IgD-negative memory B cell (primary cell): ENCODE results near the gene CCDC91. TPM values are rescaled to one million over a fixed set of nuclear protein-coding genes. Genes with fewer than 3 reads are reported as not detected.
A peak's percentile ranks its signal among the peaks of the same experiment; 100 is the strongest.
"Not testable (repeated sequence)": the region's sequence is repeated elsewhere in the genome, so short reads cannot be mapped to it uniquely, and the experiment has no call there.

Experiments used
- H3K27ac Mint-ChIP-seq, 3 donors: one replicate each; pipeline ENCODE4 v1.8.0; 2020 to 2022; ENCODE audit warnings: mild to moderate bottlenecking in 3 of 3, mixed read lengths in 3 of 3, moderate library complexity in 1 of 3
- H3K27me3 Mint-ChIP-seq: one replicate; pipeline ENCODE4 v1.8.0; 2021; ENCODE audit warnings: mixed read lengths
- H3K36me3 Mint-ChIP-seq: one replicate; pipeline ENCODE4 v1.8.0; 2020; ENCODE audit warnings: mild to moderate bottlenecking, mixed read lengths
- H3K4me1 Mint-ChIP-seq, 3 donors: one replicate each; pipeline ENCODE4 v1.8.0; 2020 to 2022; ENCODE audit warnings: mixed read lengths in 3 of 3, mild to moderate bottlenecking in 1 of 3
- H3K4me3 Mint-ChIP-seq, 4 donors: one replicate each; pipeline ENCODE4 v1.8.0; 2020 to 2022; ENCODE audit warnings: mild to moderate bottlenecking in 4 of 4, mixed read lengths in 4 of 4, moderate library complexity in 3 of 4
- H3K9me3 Mint-ChIP-seq, 3 donors: one replicate each; pipeline ENCODE4 v1.8.0; 2020 to 2021; ENCODE audit warnings: mixed read lengths in 3 of 3, mild to moderate bottlenecking in 1 of 3
- polyA plus RNA-seq: library from polyadenylated mRNA; unstranded; fragments of 300-500 nt; fragmentation: Illumina TruSeq; gene quantifications from one replicate; pipeline ENCODE4 v1.2.3, GENCODE V29; 2021

Gene CCDC91
- polyA plus RNA-seq, 1 donor from 2014 or later = 67.5 TPM

DNA sequence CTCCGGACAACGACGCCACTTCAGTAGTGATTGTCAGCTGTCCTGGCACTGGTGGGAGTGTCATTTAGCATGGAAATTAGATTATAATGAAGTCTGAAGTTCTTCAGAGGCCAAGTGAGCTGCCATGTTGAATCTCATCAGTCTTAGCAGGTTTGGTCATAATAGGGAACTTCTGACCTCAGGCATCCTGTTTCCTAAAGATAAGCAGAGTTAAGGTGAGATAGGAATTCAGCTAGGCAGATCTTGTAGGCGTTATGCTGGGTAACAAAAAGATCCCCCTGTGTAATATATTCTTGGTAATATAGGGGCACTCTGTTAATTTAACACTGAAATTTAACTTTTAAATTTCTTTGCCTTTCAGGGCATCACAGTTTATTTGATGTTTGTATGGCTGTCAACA is 137.5 kb downstream of the CCDC91 start:
- Mint-ChIP-seq H3K36me3 (peaks cover 17% of the 10 kb centered on the region), H3K27me3 (no peaks in the 10 kb centered on the region), H3K27ac (no peak overlapping the region), H3K4me1 (no peaks in the 10 kb centered on the region), H3K4me3 (no peak overlapping the region), H3K9me3 (no peaks in the 10 kb centered on the region)

GRCh38 chr12:28328967-28329366 is 138.7 kb downstream of the CCDC91 start:
- no peaks in the 10 kb centered on the region for H3K4me1 Mint-ChIP-seq
- peaks cover 17% of the 10 kb centered on the region for H3K36me3 Mint-ChIP-seq

DNA sequence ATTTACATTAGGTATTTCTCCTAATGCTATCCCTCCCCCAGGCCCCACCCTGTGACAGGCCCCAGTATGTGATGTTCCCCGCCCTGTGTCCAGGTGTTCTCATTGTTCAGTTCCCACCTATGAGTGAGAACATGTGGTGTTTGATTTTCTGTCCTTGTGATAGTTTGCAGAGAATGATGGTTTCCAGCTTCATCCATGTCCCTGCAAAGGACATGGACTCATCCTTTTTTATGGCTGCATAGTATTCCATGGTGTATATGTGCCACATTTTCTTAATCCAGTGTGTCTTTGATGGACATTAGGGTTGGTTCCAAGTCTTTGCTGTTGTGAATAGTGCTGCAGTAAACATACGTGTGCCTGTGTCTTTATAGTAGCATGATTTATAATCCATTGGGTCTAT is 139.5 kb downstream of the CCDC91 start:
- H3K4me3 Mint-ChIP-seq, H3K4me1 Mint-ChIP-seq, H3K27ac Mint-ChIP-seq, H3K27me3 Mint-ChIP-seq, H3K9me3 Mint-ChIP-seq: not testable (repeated sequence)
- peaks cover 17% of the 10 kb centered on the region for H3K36me3 Mint-ChIP-seq

More at GRCh38 chr12:28328967-28329366, 138.7 kb downstream of the CCDC91 start:
- Mint-ChIP-seq H3K4me3 (no peak overlapping the region), H3K9me3 (no peaks in the 10 kb centered on the region), H3K27ac (no peak overlapping the region), H3K27me3 (no peaks in the 10 kb centered on the region)

- not testable (repeated sequence) for H3K27me3 Mint-ChIP-seq, H3K9me3 Mint-ChIP-seq, H3K4me3 Mint-ChIP-seq, H3K4me1 Mint-ChIP-seq
- Mint-ChIP-seq H3K36me3 (peaks cover 17% of the 10 kb centered on the region), H3K27ac (peak overlapping the region in 1 of 3 donors; percentile 67)
Measured at GRCh38 chr12:28330232-28330631, 140.0 kb downstream of the CCDC91 start.

DNA sequence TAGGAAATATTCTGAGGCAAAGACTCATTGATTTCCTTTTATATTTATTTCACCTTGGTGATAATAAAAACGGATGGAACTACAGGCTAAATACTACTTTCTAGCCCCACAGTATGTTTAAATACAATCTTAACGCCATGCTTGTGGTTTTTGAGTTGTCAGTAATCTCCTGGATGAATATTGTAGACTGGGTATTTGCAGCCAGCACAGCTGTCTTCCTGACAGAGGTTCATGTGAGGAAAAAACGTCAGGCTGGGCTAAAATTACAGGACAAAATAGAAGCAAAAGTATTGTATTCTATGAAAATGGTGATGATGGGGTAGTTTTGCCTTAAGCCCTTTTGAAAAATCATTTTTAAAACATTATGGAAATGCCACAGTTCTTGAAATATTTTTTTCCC is 140.9 kb downstream of the CCDC91 start:
- Mint-ChIP-seq H3K36me3 (peaks cover 17% of the 10 kb centered on the region), H3K4me1 (no peaks in the 10 kb centered on the region), H3K9me3 (no peaks in the 10 kb centered on the region), H3K27ac (no peak overlapping the region), H3K27me3 (no peaks in the 10 kb centered on the region), H3K4me3 (no peak overlapping the region)

DNA sequence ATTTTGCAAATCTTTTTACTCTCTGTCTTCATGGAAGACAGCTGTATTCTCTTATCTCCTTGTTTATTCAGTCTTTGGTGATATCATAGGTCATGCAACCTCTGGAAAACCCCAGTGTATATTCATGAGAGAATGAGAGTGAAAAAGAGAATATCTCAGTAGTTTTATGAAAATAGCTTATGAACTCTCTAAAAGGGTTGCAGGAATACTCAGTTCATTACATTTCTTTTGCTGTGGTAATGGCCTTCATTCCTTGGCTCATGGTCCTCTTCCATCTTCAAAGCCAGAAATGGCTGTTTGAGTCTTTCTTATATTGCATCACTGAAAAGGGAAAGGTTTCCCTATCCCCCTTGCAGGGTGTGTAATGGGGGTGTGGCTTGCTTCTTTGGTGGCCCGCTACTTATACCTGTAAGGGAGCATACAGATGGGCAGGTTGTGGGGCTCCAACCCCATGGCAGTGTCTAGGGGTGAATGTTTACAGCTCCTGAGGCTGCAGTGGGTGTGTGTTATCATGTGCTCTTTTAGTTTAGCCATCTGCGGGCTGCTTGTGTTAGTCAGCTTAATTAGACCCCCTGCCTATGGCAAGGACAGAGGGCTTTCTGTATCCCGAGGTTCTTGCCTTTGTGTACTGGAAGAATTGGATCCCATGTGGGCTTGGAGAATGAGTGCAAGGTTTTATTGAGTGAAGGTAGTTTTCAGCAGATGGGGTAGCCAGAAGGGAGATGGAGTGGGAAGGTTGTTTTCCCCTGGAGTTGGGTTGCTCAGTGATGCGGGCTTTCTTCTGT is 150.2 kb downstream of the CCDC91 start:
- Mint-ChIP-seq H3K4me1 (peaks cover 0 to 4% (median 3%) of the 10 kb centered on the region in 3 donors), H3K27ac (peak overlapping the region in 1 of 3 donors; percentile 8), H3K4me3 (no peak overlapping the region), H3K27me3 (no peaks in the 10 kb centered on the region), H3K9me3 (no peaks in the 10 kb centered on the region), H3K36me3 (peaks cover 13% of the 10 kb centered on the region)

- no peaks in the 10 kb centered on the region for H3K9me3 Mint-ChIP-seq
- H3K4me3 Mint-ChIP-seq = no peak overlapping the region
- peaks cover 0 to 4% (median 0%) of the 10 kb centered on the region in 3 donors for H3K4me1 Mint-ChIP-seq
- peaks cover 20% of the 10 kb centered on the region for H3K36me3 Mint-ChIP-seq
- H3K27me3 Mint-ChIP-seq = no peaks in the 10 kb centered on the region
- no peak overlapping the region for H3K27ac Mint-ChIP-seq
Measured at GRCh38 chr12:28343713-28344112, 153.5 kb downstream of the CCDC91 start.

DNA sequence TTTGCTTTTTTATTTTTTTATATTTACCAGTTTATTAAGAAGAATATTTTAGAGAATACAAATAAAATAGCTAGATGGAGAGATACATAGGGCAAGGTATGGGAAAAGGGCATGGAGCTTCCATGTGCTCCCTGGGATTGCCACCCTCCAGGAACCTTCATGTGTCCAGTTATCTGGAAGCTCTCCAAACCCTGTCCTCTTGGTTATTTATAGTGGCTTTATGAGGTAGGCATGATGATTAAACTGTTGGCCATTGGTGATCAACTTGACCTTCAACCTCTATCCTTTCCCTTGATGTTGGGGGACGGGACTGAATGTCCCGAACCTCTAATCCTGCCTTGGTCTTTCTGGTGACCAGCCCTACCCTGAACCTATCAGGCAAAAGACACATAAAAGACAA is 156.3 kb downstream of the CCDC91 start:
- H3K4me1 Mint-ChIP-seq = peaks cover 0 to 4% (median 0%) of the 10 kb centered on the region in 3 donors
- no peak overlapping the region for H3K27ac Mint-ChIP-seq
- no peaks in the 10 kb centered on the region for H3K27me3 Mint-ChIP-seq
- H3K9me3 Mint-ChIP-seq = peaks cover 0 to under 1% (median 0%) of the 10 kb centered on the region in 3 donors
- peaks cover 25% of the 10 kb centered on the region for H3K36me3 Mint-ChIP-seq
- H3K4me3 Mint-ChIP-seq = no peak overlapping the region

GRCh38 chr12:28349196-28349595 is 158.9 kb downstream of the CCDC91 start:
- peaks cover 32% of the 10 kb centered on the region for H3K36me3 Mint-ChIP-seq
- H3K27ac Mint-ChIP-seq = no peak overlapping the region

DNA sequence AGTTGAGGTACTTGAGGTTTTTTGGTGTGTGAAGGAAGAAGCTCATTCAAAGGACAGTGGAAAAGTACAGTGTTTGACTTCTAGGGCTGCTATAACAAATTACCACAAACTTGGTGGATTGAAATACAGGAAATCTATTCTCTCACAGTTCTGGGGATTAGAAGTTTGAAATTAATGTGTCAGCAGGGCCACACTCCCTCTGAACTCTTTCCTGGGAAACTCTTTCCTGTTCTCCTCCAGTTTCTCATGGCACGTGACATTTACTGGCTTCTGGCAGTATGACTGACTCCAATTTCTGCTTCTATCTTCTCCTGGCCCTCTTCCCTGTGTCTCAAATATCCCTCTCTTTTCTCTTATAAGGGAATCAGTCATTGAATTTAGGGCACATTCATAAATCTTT is 160.2 kb downstream of the CCDC91 start:
- H3K4me1 Mint-ChIP-seq = no peaks in the 10 kb centered on the region
- peaks cover 33% of the 10 kb centered on the region for H3K36me3 Mint-ChIP-seq
- H3K9me3 Mint-ChIP-seq = peaks cover 0 to 4% (median 2%) of the 10 kb centered on the region in 3 donors
- no peaks in the 10 kb centered on the region for H3K27me3 Mint-ChIP-seq
- H3K27ac Mint-ChIP-seq = no peak overlapping the region
- H3K4me3 Mint-ChIP-seq = peak overlapping the region in 1 of 4 donors; percentile 4

More at GRCh38 chr12:28349196-28349595, 158.9 kb downstream of the CCDC91 start:
- Mint-ChIP-seq H3K4me1 (no peaks in the 10 kb centered on the region), H3K27me3 (no peaks in the 10 kb centered on the region), H3K9me3 (peaks cover 0 to 4% (median 2%) of the 10 kb centered on the region in 3 donors), H3K4me3 (no peak overlapping the region)

DNA sequence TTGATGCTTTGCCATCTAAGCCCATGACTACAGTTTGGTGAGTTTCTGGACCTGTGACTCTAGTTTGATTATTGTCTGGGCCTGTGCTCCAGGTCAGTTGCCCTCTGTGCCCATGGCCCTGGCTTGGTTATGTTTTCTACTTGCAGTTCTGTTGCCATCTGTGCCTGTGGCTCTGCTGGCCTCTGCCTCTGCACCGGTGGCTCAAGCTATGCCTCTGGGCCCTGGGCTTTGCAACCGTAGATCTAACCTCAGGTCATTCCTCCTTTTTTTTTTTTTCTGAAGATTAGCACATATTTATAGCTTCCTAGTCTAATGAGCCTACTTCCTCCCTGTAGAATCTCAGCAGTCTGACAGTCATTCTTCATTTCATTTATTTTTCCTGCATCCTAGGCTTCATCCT is 161.2 kb downstream of the CCDC91 start:
- peaks cover 0 to 3% (median 0%) of the 10 kb centered on the region in 3 donors for H3K4me1 Mint-ChIP-seq
- H3K27me3 Mint-ChIP-seq = no peaks in the 10 kb centered on the region

GRCh38 chr12:28355161-28355560 is 164.9 kb downstream of the CCDC91 start:
- peaks cover 0 to 5% (median 1%) of the 10 kb centered on the region in 3 donors for H3K4me1 Mint-ChIP-seq
- H3K4me3 Mint-ChIP-seq = no peak overlapping the region
- no peak overlapping the region for H3K27ac Mint-ChIP-seq

More for the DNA sequence above, 161.2 kb downstream of the CCDC91 start:
- Mint-ChIP-seq H3K9me3 (peaks cover 0 to 4% (median 2%) of the 10 kb centered on the region in 3 donors), H3K36me3 (peaks cover 39% of the 10 kb centered on the region), H3K4me3 (no peak overlapping the region), H3K27ac (no peak overlapping the region)

DNA sequence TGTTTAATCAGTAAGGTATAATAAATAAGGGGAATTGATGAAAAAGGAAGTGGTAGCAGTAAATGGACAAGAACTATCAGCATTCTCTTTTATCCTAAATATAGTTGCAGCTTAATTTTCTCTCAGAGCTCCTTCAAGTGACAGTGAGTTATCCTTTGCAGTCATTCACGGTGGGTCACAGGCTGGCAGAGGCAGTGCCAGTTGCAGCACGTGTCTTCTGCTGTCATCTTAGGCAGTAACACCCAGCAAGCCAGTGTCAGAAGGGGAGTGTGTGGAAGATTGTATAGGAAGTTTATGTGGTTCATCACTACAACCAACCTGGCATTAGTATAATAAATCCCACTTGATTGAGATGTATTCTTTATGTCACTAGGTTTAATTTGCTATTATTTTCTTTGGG is 170.0 kb downstream of the CCDC91 start:
- Mint-ChIP-seq H3K36me3 (peaks cover 23% of the 10 kb centered on the region), H3K4me3 (no peak overlapping the region), H3K27ac (no peak overlapping the region), H3K4me1 (peaks cover 1 to 5% (median 3%) of the 10 kb centered on the region in 3 donors), H3K27me3 (no peaks in the 10 kb centered on the region), H3K9me3 (peaks cover 0 to 2% (median 0%) of the 10 kb centered on the region in 3 donors)

More at GRCh38 chr12:28355161-28355560, 164.9 kb downstream of the CCDC91 start:
- Mint-ChIP-seq H3K9me3 (peaks cover 0 to 4% (median 2%) of the 10 kb centered on the region in 3 donors), H3K27me3 (no peaks in the 10 kb centered on the region), H3K36me3 (peaks cover 32% of the 10 kb centered on the region)

- H3K4me1 Mint-ChIP-seq = no peaks in the 10 kb centered on the region
- H3K27me3 Mint-ChIP-seq = no peaks in the 10 kb centered on the region
- H3K27ac Mint-ChIP-seq = no peak overlapping the region
- peaks cover 46% of the 10 kb centered on the region for H3K36me3 Mint-ChIP-seq
- peaks cover 10 to 43% (median 32%) of the 10 kb centered on the region in 3 donors for H3K9me3 Mint-ChIP-seq
- peak overlapping the region in 1 of 4 donors; percentile 6 for H3K4me3 Mint-ChIP-seq
Measured at GRCh38 chr12:28367326-28367725, 177.1 kb downstream of the CCDC91 start.

DNA sequence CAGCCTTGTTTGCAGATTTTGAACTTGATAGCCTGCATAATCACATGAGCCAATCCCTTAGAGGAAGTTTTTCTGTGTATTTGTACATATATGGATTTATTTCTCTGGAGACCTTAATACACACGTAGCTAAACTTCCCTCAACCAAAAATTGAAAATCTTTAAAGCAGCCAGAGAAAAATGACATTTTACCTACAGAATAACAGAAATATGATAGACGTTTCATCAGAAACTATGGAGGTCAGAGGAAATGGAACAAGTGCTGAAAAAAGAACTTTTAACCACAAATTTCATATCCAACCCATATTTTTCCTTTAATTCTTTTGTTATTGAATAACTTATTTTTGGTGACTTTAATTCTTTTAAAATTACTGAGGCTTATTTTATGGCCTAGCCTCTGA is 177.7 kb downstream of the CCDC91 start:
- H3K27me3 Mint-ChIP-seq = no peaks in the 10 kb centered on the region
- H3K27ac Mint-ChIP-seq = no peak overlapping the region
- no peak overlapping the region for H3K4me3 Mint-ChIP-seq
- peaks cover 10 to 43% (median 32%) of the 10 kb centered on the region in 3 donors for H3K9me3 Mint-ChIP-seq
- peaks cover 49% of the 10 kb centered on the region for H3K36me3 Mint-ChIP-seq
- no peaks in the 10 kb centered on the region for H3K4me1 Mint-ChIP-seq

- peaks cover 0 to 2% (median 0%) of the 10 kb centered on the region in 3 donors for H3K4me1 Mint-ChIP-seq
- peaks cover 14 to 43% (median 32%) of the 10 kb centered on the region in 3 donors for H3K9me3 Mint-ChIP-seq
- H3K27me3 Mint-ChIP-seq = no peaks in the 10 kb centered on the region
- no peak overlapping the region for H3K27ac Mint-ChIP-seq
- H3K4me3 Mint-ChIP-seq = no peak overlapping the region
- H3K36me3 Mint-ChIP-seq = peaks cover 55% of the 10 kb centered on the region
Measured at GRCh38 chr12:28369483-28369882, 179.2 kb downstream of the CCDC91 start.
